Hepatocyte (in vitro differentiated cells): ENCODE measurements around the gene MLX.
"Not testable (repeated sequence)": the region's sequence is repeated elsewhere in the genome, so short reads cannot be mapped to it uniquely, and the experiment has no call there.

Source experiments
- EZH2 ChIP-seq: fragments of 200-600 bp; sonication (generic); IDR thresholded peaks from 2 replicates; pipeline ENCODE4 v1.6.1; 2016; ENCODE audit warnings: antibody characterized with exemption, mild to moderate bottlenecking, borderline replicate concordance
- EZH2phosphoT487 ChIP-seq: fragments of 200-600 bp; sonication (generic); IDR thresholded peaks from one replicate; pipeline ENCODE4 v1.6.1; 2018; ENCODE audit warnings: antibody characterized with exemption, mild to moderate bottlenecking, low read depth, moderate library complexity; ENCODE audit not compliant: unreplicated experiment, severe bottlenecking
- TF ChIP-seq, protein P1 (sequence below): fragments of 200-600 bp; sonication (generic); IDR thresholded peaks from 2 replicates; pipeline ENCODE4 v1.5.1; 2016; ENCODE audit warnings: antibody characterized with exemption, mild to moderate bottlenecking; ENCODE audit not compliant: poor library complexity

DNA sequence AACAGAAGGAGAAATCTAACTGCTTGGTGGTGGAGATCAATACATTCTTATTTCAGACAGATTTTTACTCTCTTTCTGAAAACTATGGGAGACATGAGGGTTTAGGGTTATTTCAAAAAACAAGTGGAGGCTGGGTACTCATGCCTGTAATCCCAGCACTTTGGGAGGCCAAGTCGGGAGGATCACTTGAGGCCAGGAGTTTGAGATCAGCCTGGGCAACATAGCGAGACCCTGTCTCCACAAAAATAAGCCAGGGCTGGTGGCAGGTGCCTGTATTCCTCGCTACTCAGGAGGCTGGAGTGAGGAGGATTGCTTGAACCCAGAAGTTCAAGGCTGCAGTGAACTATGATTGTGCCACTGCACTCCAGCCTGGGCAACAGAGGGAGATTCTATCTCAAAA, 55.1 kb downstream of the MLX start:
- TF ChIP-seq, protein P1, sequence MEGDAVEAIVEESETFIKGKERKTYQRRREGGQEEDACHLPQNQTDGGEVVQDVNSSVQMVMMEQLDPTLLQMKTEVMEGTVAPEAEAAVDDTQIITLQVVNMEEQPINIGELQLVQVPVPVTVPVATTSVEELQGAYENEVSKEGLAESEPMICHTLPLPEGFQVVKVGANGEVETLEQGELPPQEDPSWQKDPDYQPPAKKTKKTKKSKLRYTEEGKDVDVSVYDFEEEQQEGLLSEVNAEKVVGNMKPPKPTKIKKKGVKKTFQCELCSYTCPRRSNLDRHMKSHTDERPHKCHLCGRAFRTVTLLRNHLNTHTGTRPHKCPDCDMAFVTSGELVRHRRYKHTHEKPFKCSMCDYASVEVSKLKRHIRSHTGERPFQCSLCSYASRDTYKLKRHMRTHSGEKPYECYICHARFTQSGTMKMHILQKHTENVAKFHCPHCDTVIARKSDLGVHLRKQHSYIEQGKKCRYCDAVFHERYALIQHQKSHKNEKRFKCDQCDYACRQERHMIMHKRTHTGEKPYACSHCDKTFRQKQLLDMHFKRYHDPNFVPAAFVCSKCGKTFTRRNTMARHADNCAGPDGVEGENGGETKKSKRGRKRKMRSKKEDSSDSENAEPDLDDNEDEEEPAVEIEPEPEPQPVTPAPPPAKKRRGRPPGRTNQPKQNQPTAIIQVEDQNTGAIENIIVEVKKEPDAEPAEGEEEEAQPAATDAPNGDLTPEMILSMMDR, result not testable (repeated sequence)
- not testable (repeated sequence) for TF ChIP-seq EZH2phosphoT487, EZH2
